ENCODE results near the gene IMPA2. TPM values are rescaled to one million over a fixed set of nuclear protein-coding genes. Genes with fewer than 3 reads are reported as not detected.

The IMPA2 gene
- total and polyA plus RNA-seq, 2 of the 8 experiments (the other 6 are each of a cell fraction or from before 2014, with no cell fraction given): 102 to 140 TPM

GRCh38 chr18:11978956-11979355, 2.4 kb upstream of the IMPA2 start:
- no peaks in the 10 kb centered on the region for H3K9me3 ChIP-seq (ENCODE audit: insufficient read depth in 2 of 2, low read depth in 1 of 2, low read length in 1 of 2)
- no peak overlapping the region for H2AFZ ChIP-seq (ENCODE audit: low read length)
- ChIA-PET CTCF (ENCODE audit: partially characterized antibody) (interaction anchor here (1.2 to 2.3 kb wide), 2 partner anchors 16 to 51 kb away, joined by 4 to 16 read pairs; no protein-coding TSS in a partner anchor), POLR2A (ENCODE audit: partially characterized antibody) (interaction anchor here (2.6 to 6.4 kb wide), 3 partner anchors 15 to 30 kb away, joined by 27 to 100 read pairs (median 29); no protein-coding TSS in a partner anchor)
- no peak overlapping the region for H2BK5ac ChIP-seq (ENCODE audit: low read depth, low read length)
- H3K4me1 ChIP-seq (replicated peaks in 1 of 4; ENCODE audit: control insufficient read depth in 3 of 4, insufficient read depth in 4 of 4, low read length in 3 of 4): peaks cover 6 to 9% (median 6%) of the 10 kb centered on the region in 4 experiments
- no peaks in the 10 kb centered on the region for H3K27me3 ChIP-seq (replicated peaks in 1 of 4; ENCODE audit: control insufficient read depth in 3 of 4, extremely low read depth in 1 of 4, insufficient read depth in 3 of 4, low read length in 3 of 4)
- peaks cover 5% of the 10 kb centered on the region for H3K79me1 ChIP-seq (ENCODE audit: low read depth, low read length)
- H3K23ac ChIP-seq (ENCODE audit: insufficient read length): no peak overlapping the region
- no peak overlapping the region for H3K4me2 ChIP-seq (ENCODE audit: insufficient read depth in 1 of 2, low read depth in 2 of 2, low read length in 2 of 2)
- H2AK5ac ChIP-seq (ENCODE audit: low read depth, low read length): no peak overlapping the region
- H4K91ac ChIP-seq (replicated peaks; ENCODE audit: insufficient read length, low read length): no peak overlapping the region
- 83% methylated on average over 4 of the region's 4 CpGs; no CpG with 5 or more reads in 1 of the 2 experiments for WGBS, 2 experiments (ENCODE audit: extremely low coverage in 1 of 2, insufficient coverage in 1 of 2, insufficient read length in 1 of 2, insufficient replicate concordance in 2 of 2, low coverage in 1 of 2, low lambda C conversion rate in 2 of 2, missing lambda C conversion rate in 1 of 2)
- no peak overlapping the region for H4K8ac ChIP-seq (ENCODE audit: extremely low read depth, insufficient read depth, low read length)
- no peak overlapping the region for H2BK15ac ChIP-seq (ENCODE audit: low read length)
- peak overlapping the region; percentile 75 for H2BK120ac ChIP-seq (replicated peaks; ENCODE audit: low read depth, low read length)
- no peak overlapping the region for H2BK12ac ChIP-seq (ENCODE audit: low read depth, low read length)
- H2BK20ac ChIP-seq (ENCODE audit: low read length): no peak overlapping the region
- H3K14ac ChIP-seq (ENCODE audit: insufficient read length): no peak overlapping the region
- H3K79me2 ChIP-seq (ENCODE audit: control insufficient read depth in 1 of 2, insufficient read depth in 2 of 2, low read length in 2 of 2): peaks cover 3 to 18% of the 10 kb centered on the region in 2 experiments
- H3K27ac ChIP-seq (ENCODE audit: low read depth, low read length): no peak overlapping the region
- peaks cover 0 to 7% of the 10 kb centered on the region in 2 experiments for H4K20me1 ChIP-seq (replicated peaks in 1 of 2; ENCODE audit: control insufficient read depth in 1 of 2, insufficient read depth in 2 of 2, low read length in 2 of 2)
- no peaks in the 10 kb centered on the region for H3K36me3 ChIP-seq (ENCODE audit: control insufficient read depth in 2 of 4, insufficient read depth in 4 of 4, low read length in 3 of 4)
- no peak overlapping the region for H3K4ac ChIP-seq (replicated peaks; ENCODE audit: insufficient read length, low read depth, low read length)
- no peak overlapping the region for H3K9ac ChIP-seq (replicated peaks in 1 of 4; ENCODE audit: extremely low read depth in 1 of 4, low read depth in 3 of 4, low read length in 3 of 4)
- H3K56ac ChIP-seq (replicated peaks; ENCODE audit: insufficient read length, low read depth, low read length): no peak overlapping the region
- no peak overlapping the region for H4K5ac ChIP-seq (ENCODE audit: insufficient read length, low read depth, low read length)
- H3K18ac ChIP-seq (ENCODE audit: extremely low read depth, low read length): no peak overlapping the region
- peaks cover 9% of the 10 kb centered on the region for H3K23me2 ChIP-seq (ENCODE audit: low read depth, low read length)
- DNase-seq (ENCODE audit: low read depth in 1 of 2, low spot score in 2 of 2): no peak
- no peak for FAIRE-seq
- no peak overlapping the region for H3K4me3 ChIP-seq (ENCODE audit: extremely low read depth in 1 of 4, insufficient read depth in 2 of 4, low read depth in 3 of 4, low read length in 4 of 4)
- TF ChIP-seq NANOG (IDR thresholded peaks at IDR 0.05; ENCODE audit: insufficient read depth, low read depth, low read length, poor library complexity, severe bottlenecking) (no peak), JUND (IDR thresholded peaks at IDR 0.05; ENCODE audit: low read length) (no peak), SIX5 (IDR thresholded peaks at IDR 0.05; ENCODE audit: low read depth, low read length) (no peak), SP2 (IDR thresholded peaks at IDR 0.05; ENCODE audit: low read length) (no peak), SIN3A (conservative IDR thresholded peaks at IDR 0.05 in 1 of 2, IDR thresholded peaks at IDR 0.05 in 1 of 2; ENCODE audit: low read depth in 1 of 2, low read length in 2 of 2) (no peak), SP1 (IDR thresholded peaks at IDR 0.05; ENCODE audit: low read depth, low read length) (no peak)

Data from H1 (cell line).